8988T (cell line): ENCODE data around the gene KLHDC7B.
A peak's percentile ranks its signal among the peaks of the same experiment; 100 is the strongest.

Experiments
- DNase-seq: peaks from one replicate; pipeline ENCODE4 v3.0.0; 2011

KLHDC7B gene

DNA sequence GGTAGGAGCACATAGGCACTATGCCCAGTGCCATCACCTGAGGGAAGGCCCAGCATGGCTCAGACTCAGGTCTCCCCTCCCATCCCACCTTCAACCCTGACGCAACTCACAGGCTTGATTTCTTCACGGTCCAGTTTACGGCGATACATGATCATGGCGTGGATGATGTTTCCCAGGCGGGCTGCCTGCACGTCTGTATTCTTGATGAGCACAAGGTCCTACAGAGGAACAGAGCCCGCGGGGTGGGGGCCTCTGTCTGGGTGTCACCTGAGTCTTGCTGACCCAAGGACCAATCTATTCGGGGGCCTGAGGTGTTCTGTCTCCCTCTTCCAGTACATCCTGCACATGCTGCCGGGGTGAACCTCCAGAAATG is 28.7 kb downstream of the KLHDC7B start:
- no peak for DNase-seq

DNA sequence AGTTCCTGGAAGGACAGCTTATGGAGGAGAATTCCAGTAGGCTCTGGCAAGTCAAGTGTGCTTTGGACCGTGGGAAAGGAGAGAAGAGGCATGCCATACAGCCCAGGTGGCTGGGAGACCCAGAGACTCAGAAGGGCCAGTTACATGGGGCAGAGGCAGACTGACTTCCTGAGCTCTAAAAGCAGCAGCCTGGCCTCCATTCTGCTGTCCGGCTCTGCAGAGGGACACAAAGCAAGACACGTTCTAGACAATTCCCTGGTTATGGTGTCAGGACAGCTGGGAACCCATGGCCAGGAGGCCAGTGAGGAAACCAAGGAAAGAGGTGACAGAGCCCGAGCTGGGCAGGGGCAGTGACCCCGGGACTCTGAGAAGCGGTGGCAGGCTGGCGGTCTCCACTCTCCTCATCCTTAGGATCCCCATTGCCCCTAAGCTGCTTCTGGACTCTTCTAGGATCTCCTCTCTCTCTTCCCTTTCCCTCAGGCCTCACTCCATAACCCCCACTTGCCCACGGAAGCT is 29.8 kb downstream of the KLHDC7B start:
- DNase-seq: no peak

GRCh38 chr22:50576070-50576469 is 30.4 kb downstream of the KLHDC7B start:
- peak; percentile 93 for DNase-seq

GRCh38 chr22:50576806-50577696 is 31.4 kb downstream of the KLHDC7B start:
- no peak for DNase-seq

GRCh38 chr22:50577697-50577986 is 31.9 kb downstream of the KLHDC7B start:
- no peak for DNase-seq

DNA sequence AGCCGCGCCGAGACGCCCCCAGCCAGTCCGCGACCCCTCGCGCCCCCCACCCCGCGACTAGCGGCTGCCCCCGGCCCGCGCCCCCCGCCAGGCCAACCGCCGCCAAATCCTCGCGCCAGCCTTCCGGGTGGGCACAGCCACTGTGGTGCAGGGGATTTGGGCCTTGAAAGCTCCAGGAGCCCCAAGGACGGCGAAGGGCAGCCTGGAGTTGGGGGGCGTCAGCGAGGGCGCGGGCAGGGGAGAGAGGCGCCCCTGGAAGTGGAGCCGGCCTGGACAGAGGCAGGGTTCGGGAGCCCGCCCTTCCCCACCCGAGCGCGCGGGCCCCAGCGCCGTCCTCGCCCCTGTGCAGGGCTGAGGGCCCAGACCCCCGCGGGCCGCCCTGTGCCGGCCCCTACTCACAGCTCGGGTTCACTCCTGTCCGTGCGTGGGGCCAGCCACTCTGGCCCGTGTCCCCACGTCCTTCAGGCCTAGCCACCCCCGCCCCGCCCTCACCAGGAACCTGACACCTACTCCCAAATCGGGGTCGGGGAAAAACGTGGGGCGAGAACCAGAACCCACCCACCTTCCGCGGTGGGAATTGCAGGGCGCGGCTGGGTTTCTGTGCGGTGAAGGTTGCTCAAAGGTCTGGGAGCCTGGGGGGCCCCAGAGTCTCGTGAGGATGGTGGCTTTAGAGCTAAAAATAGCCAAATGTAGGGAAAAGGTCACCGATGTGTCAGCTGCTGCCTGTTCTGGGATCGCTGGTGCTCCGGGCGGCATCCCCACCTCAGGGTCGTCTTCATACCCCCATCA is 32.5 kb downstream of the KLHDC7B start, which contains the start of gene CPT1B:
Gene CPT1B (minus strand): TSS at position 441 of the 789 bp plus-strand sequence. CDS start 512 bp downstream, outside the sequence.
- no peak for DNase-seq

GRCh38 chr22:50578776-50579310 is 33.1 kb downstream of the KLHDC7B start:
- no peak for DNase-seq

DNA sequence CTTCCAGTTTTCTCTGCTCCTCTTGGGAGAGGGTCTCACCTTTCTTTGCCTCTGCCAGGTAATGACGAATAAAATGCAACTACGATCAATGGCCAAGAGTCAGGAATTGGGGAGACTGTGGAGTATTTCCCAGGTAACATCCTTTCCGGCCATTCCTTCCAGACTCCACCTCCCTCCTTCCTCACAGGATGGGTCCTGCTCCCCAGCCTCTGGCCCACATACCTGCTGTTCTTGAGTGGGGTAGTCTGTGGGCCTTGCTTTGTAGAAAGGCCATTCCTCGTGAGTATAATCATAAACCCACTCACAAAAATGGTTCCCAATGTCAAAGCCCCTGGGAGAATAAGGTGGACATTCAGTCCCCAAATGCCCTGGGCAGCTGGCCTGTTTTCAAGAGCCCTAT is 34.1 kb downstream of the KLHDC7B start:
- no peak for DNase-seq

DNA sequence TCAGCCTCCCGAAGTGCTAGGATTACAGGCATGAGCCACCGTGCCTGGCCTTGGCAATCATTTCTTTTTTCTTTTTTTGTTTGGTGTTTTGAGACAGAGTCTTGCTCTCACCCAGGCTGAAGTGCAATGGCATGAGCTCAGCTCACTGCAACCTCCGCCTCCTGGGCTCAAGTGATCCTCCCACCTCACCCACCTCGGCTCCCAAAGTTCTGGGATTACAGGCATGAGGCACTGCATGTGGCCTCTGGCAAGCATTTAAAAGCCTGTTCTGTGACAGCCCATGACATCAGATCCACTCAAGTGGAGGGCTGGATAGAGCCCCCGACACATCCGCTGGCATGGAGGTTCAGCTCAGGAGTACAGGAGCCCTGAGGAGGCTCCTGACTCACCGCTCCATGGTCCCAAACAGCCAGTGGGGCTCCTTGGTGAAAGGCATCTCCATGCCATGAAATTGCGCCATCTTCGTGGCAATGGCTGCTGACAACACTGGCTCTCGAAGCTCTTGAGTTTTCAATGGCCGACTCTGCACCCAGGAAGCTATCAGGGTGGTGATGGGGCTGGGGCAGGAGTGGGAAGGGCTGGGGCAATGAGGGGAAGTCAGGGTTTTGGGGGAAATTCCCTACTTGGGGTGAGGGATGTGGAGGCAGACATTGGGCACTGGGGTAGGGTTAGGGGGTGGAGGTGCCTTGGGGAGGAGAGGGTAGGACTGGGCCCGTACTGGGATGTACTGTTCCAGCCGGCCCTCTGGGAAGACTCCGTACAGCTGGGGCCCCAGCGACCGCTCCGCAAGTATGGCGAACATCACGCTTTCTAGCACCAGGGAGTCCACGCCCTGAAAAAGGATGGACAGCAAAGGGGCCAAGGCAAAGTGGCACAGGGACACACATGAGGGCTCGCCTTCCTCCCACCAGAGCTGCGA is 35.6 kb downstream of the KLHDC7B start:
- no peak for DNase-seq

- DNase-seq: no peak
Measured at GRCh38 chr22:50581950-50582492, 36.3 kb downstream of the KLHDC7B start.

DNA sequence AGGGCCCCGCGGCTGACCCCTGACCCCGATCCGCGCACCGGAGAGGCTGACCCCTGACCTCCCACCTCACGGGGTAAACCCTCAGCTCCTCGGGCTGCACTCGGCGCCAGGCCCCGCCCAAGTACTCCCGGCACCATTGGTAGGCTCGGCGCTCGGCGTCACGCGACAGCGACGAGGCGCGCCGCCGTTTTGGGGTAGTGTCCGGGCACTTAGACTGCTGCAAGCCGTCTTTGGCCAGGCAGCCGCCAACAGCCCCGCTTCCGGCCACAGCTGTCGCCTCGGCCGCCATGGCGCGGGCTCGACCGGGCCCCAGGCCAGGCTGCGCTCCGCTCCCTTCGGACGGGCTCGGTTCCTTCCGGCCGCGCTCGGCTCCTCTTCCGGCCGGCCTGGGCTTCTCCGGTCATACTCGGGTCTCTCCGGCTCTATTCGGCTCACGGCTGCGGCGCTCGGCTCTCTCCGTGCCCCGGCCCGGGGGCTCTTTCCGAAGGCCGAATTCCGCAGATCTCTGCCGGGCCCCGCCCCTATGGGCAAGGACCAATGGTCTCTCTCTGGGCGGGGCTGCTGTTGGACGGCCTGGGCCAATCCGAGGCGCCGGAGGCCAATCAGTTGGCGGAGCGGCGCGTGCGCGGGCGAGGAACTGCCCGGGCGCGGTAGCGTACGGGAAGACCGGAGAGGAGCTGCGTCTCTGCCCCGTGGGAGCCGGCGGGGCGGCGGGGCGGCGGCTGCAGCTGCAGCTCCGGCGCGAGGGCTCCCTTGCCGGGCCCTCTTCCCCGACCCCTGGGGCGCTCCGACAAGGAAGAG is 37.0 kb downstream of the KLHDC7B start, which contains the start of gene CHKB:
Gene CHKB (minus strand): TSS at position 357 of the 801 bp plus-strand sequence. CDS start 68 bp downstream, at position 289.
- peak; percentile 95 for DNase-seq

- DNase-seq: no peak
Measured at GRCh38 chr22:50583294-50583861, 37.7 kb downstream of the KLHDC7B start.

GRCh38 chr22:50584106-50585096 is 38.7 kb downstream of the KLHDC7B start:
- DNase-seq: no peak

- DNase-seq: no peak
Measured at GRCh38 chr22:50585238-50585637, 39.5 kb downstream of the KLHDC7B start.

- DNase-seq: no peak
Measured at GRCh38 chr22:50585781-50586180, 40.1 kb downstream of the KLHDC7B start.

DNA sequence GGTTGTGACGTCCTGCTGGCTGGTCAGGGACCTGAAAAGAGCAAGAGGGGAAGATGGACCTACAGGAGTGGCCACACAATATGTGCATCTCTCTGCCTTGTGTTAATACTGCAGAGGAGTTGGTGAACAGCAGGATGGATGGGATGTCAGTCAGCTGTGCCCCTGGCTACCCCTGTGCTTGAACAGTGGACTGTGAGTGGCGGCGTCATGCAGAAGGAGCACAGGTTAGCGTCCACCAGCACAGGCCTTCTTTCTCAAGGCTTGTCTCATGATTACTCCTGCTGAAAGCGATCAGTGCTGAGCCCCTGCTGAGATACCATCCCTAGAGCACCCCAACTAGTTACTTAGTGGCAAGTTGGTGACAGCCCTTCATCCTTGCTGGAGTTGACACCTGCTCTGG is 40.7 kb downstream of the KLHDC7B start:
- DNase-seq: no peak

DNA sequence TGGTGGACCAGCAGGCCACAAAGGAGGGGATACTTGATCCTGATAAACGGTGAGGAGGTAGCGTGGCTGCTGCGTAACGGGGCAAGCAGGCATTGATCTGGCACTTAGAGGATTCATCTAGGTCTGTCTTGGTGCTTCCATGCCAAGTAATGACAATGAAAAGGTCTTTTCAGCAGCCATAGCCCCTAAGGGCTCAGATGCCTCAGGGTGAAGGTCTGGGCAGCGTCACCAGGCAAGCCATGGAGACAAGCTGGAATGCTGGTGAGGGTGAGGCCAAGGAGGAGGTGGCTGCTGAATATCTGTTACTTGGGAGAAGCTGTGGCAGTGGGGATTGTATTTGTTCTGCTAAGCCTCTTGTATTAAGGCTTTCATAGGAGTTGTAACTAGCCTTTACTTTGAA is 41.7 kb downstream of the KLHDC7B start:
- DNase-seq: no peak

GRCh38 chr22:50595189-50595588 is 49.5 kb downstream of the KLHDC7B start:
- no peak for DNase-seq

DNA sequence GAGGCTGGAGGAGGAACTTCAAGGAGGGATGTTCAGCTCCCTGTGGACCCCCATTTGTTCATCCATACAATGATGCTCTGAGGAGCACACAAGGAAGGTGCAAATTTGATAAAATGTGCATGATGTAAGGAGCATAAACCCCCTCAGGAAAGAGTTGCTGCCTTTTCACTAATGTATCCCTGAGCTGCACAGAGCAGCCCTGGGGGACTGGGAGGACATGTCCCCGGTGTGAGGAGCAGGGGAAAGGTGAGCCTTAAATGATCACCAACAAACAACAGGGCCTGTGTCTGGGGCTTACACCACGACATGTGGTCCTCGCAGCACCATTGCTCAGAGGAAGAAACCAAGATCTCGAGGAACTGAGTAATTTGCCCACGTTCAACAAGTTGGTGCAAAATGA is 51.4 kb downstream of the KLHDC7B start:
- no peak for DNase-seq
